Hepatocyte (in vitro differentiated cells): ENCODE data around the gene EIF2B1. TPM values are rescaled to one million over a fixed set of nuclear protein-coding genes. Genes with fewer than 3 reads are reported as not detected.

Experiments
- DNase-seq: peaks from one replicate; pipeline ENCODE4 v3.0.0-alpha.2; 2016; ENCODE audit warnings: low spot score
- H2AFZ ChIP-seq: fragments of 200-600 bp; sonication (generic); 2 replicates; pipeline ENCODE4 v1.6.0; 2016; ENCODE audit warnings: antibody characterized with exemption, mild to moderate bottlenecking
- H3K27ac ChIP-seq: fragments of 200-600 bp; sonication (generic); 2 replicates; pipeline ENCODE4 v1.5.1; 2016; ENCODE audit warnings: mild to moderate bottlenecking
- H3K27me3 ChIP-seq: fragments of 200-600 bp; sonication (generic); 2 replicates; pipeline ENCODE4 v1.6.1; 2016
- H3K36me3 ChIP-seq: fragments of 200-600 bp; sonication (generic); replicated peaks from 2 replicates; pipeline ENCODE4 v1.5.1; 2016; ENCODE audit warnings: low read depth; ENCODE audit not compliant: insufficient read depth
- H3K4me1 ChIP-seq: fragments of 200-600 bp; sonication (generic); 2 replicates; pipeline ENCODE4 v1.5.1; 2016; ENCODE audit warnings: mild to moderate bottlenecking, moderate library complexity; ENCODE audit not compliant: insufficient read depth
- H3K4me2 ChIP-seq: fragments of 200-600 bp; sonication (generic); 2 replicates; pipeline ENCODE4 v1.6.0; 2016
- H3K4me3 ChIP-seq: fragments of 200-600 bp; sonication (generic); 2 replicates; pipeline ENCODE4 v1.5.1; 2016; ENCODE audit warnings: mild to moderate bottlenecking
- H3K79me2 ChIP-seq: fragments of 200-600 bp; sonication (generic); 2 replicates; pipeline ENCODE4 v1.6.0; 2017; ENCODE audit warnings: mild to moderate bottlenecking
- H3K9me2 ChIP-seq: fragments of 200-600 bp; sonication (generic); replicated peaks from 2 replicates; pipeline ENCODE4 v1.6.0; 2017; ENCODE audit warnings: mild to moderate bottlenecking; ENCODE audit not compliant: insufficient read depth
- H3K9me3 ChIP-seq: fragments of 200-600 bp; sonication (generic); 2 replicates; pipeline ENCODE4 v1.5.1; 2016; ENCODE audit warnings: low read depth, mild to moderate bottlenecking
- H4K20me1 ChIP-seq: fragments of 200-600 bp; sonication (generic); 2 replicates; pipeline ENCODE4 v1.6.0; 2016; ENCODE audit warnings: mild to moderate bottlenecking; ENCODE audit not compliant: insufficient read depth, poor library complexity, severe bottlenecking
- CTCF ChIP-seq: fragments of 200-600 bp; sonication (generic); IDR thresholded peaks from 2 replicates; pipeline ENCODE4 v1.5.1; 2016; ENCODE audit warnings: antibody characterized with exemption, mild to moderate bottlenecking; ENCODE audit not compliant: poor library complexity
- EZH2 ChIP-seq: fragments of 200-600 bp; sonication (generic); IDR thresholded peaks from 2 replicates; pipeline ENCODE4 v1.6.1; 2016; ENCODE audit warnings: antibody characterized with exemption, mild to moderate bottlenecking, borderline replicate concordance
- EZH2phosphoT487 ChIP-seq: fragments of 200-600 bp; sonication (generic); IDR thresholded peaks from one replicate; pipeline ENCODE4 v1.6.1; 2018; ENCODE audit warnings: antibody characterized with exemption, mild to moderate bottlenecking, low read depth, moderate library complexity; ENCODE audit not compliant: unreplicated experiment, severe bottlenecking
- WGBS: methylation state at CpG from one replicate; pipeline ENCODE4 v1.1.6; 2016; ENCODE audit warnings: low lambda C conversion rate; ENCODE audit errors: missing lambda C conversion rate; 5-methylcytosine and 5-hydroxymethylcytosine counted together
- polyA plus RNA-seq: library from polyadenylated mRNA; unstranded; fragments of >200 nt; fragmentation: Nextera tagmentation; extraction: Ambion mirVana; gene quantifications from 2 replicates; pipeline ENCODE4 v1.2.1, GENCODE V29; 2016
- total RNA-seq: library from RNA; depleted of rRNA; stranded (reverse); fragments of >200 nt; gene quantifications from 2 replicates; pipeline ENCODE4 v1.2.3, GENCODE V29; 2014

Gene EIF2B1
- total and polyA plus RNA-seq, 2 experiments from 2014 or later, result 35.0 to 43.8 TPM

GRCh38 chr12:123599310-123599709, 34.2 kb downstream of the EIF2B1 start:
- TF ChIP-seq CTCF (no peak), EZH2phosphoT487 (no peak), EZH2 (no peak)
- Histone ChIP-seq H3K9me2 (no peaks in the 10 kb centered on the region), H2AFZ (no peak overlapping the region), H3K79me2 (peaks cover 55% of the 10 kb centered on the region), H3K4me1 (peaks cover 14% of the 10 kb centered on the region), H3K4me3 (no peak overlapping the region), H4K20me1 (peaks cover 14% of the 10 kb centered on the region), H3K27me3 (no peaks in the 10 kb centered on the region), H3K36me3 (no peaks in the 10 kb centered on the region), H3K9me3 (no peaks in the 10 kb centered on the region), H3K27ac (no peak overlapping the region), H3K4me2 (no peak overlapping the region)
- DNase-seq, result no peak
- 92% methylated on average over 1 of the region's 1 CpG for WGBS

- peaks cover 14% of the 10 kb centered on the region for H3K4me1 ChIP-seq
- no peaks in the 10 kb centered on the region for H3K27me3 ChIP-seq
- peaks cover 18% of the 10 kb centered on the region for H4K20me1 ChIP-seq
- H3K79me2 ChIP-seq, result peaks cover 55% of the 10 kb centered on the region
- H3K9me2 ChIP-seq, result no peaks in the 10 kb centered on the region
- TF ChIP-seq EZH2phosphoT487 (no peak), CTCF (no peak), EZH2 (no peak)
- no peak overlapping the region for H3K27ac ChIP-seq
- no peak for DNase-seq
- H3K4me2 ChIP-seq, result no peak overlapping the region
- WGBS, result 96% methylated on average over 3 of the region's 3 CpGs
- no peaks in the 10 kb centered on the region for H3K36me3 ChIP-seq
- H3K9me3 ChIP-seq, result no peaks in the 10 kb centered on the region
- no peak overlapping the region for H3K4me3 ChIP-seq
- H2AFZ ChIP-seq, result no peak overlapping the region
Observed at GRCh38 chr12:123598522-123598921, 35.0 kb downstream of the EIF2B1 start.

GRCh38 chr12:123597100-123597499, 36.4 kb downstream of the EIF2B1 start:
- Histone ChIP-seq H3K27ac (no peak overlapping the region), H3K4me1 (peaks cover 8% of the 10 kb centered on the region), H3K79me2 (peaks cover 55% of the 10 kb centered on the region), H4K20me1 (peaks cover 32% of the 10 kb centered on the region), H3K4me2 (no peak overlapping the region), H3K4me3 (no peak overlapping the region), H3K9me2 (no peaks in the 10 kb centered on the region), H3K9me3 (no peaks in the 10 kb centered on the region), H3K36me3 (no peaks in the 10 kb centered on the region), H2AFZ (no peak overlapping the region), H3K27me3 (no peaks in the 10 kb centered on the region)
- TF ChIP-seq CTCF (no peak), EZH2 (no peak), EZH2phosphoT487 (no peak)
- 96% methylated on average over 3 of the region's 3 CpGs for WGBS
- DNase-seq, result no peak

GRCh38 chr12:123595729-123596128, 37.8 kb downstream of the EIF2B1 start:
- H3K4me3 ChIP-seq, result no peak overlapping the region
- DNase-seq, result peak; percentile 21
- H3K9me3 ChIP-seq, result no peaks in the 10 kb centered on the region
- no peaks in the 10 kb centered on the region for H3K9me2 ChIP-seq
- H3K79me2 ChIP-seq, result peaks cover 64% of the 10 kb centered on the region
- no peak overlapping the region for H3K4me2 ChIP-seq
- H3K36me3 ChIP-seq, result no peaks in the 10 kb centered on the region
- H2AFZ ChIP-seq, result no peak overlapping the region
- no peaks in the 10 kb centered on the region for H3K27me3 ChIP-seq
- H4K20me1 ChIP-seq, result peaks cover 46% of the 10 kb centered on the region
- peak overlapping the region; percentile 53 for H3K27ac ChIP-seq
- TF ChIP-seq EZH2phosphoT487 (no peak), EZH2 (no peak), CTCF (no peak)
- peaks cover 11% of the 10 kb centered on the region for H3K4me1 ChIP-seq
